ENCODE results near the gene MYH15. TPM values are rescaled to one million over a fixed set of nuclear protein-coding genes. Genes with fewer than 3 reads are reported as not detected.

The MYH15 gene
- total and polyA plus RNA-seq, 10 of the 15 experiments (the other 5 are each of a cell fraction or from before 2014, with no cell fraction given), result 0.05 to 0.27 (median 0.09) TPM; not detected in 1

- TF ChIP-seq CUX1 (IDR thresholded peaks at IDR 0.05; ENCODE audit: insufficient replicate concordance, low read depth, low read length) (no peak), RCOR1 (conservative IDR thresholded peaks at IDR 0.05; ENCODE audit: low read depth, low read length) (no peak), TARDBP (IDR thresholded peaks at IDR 0.05; ENCODE audit: borderline replicate concordance) (no peak), MTA2 (IDR thresholded peaks at IDR 0.05; ENCODE audit: low read depth) (no peak), TCF7 (IDR thresholded peaks at IDR 0.05; ENCODE audit: borderline replicate concordance) (no peak), NR2F1 (conservative IDR thresholded peaks at IDR 0.05) (no peak), ASH2L (IDR thresholded peaks at IDR 0.05; ENCODE audit: borderline replicate concordance, low read depth) (no peak), CBX5 (IDR thresholded peaks at IDR 0.05; ENCODE audit: low read depth) (no peak), NFIC (IDR thresholded peaks at IDR 0.05; ENCODE audit: low read depth, low read length) (no peak)
Observed at GRCh38 chr3:108479224-108479623, 31.2 kb downstream of the MYH15 start (continued).

Measured in GM12878 (cell line).